ENCODE measurements around the gene PRPSAP2. TPM values are rescaled to one million over a fixed set of nuclear protein-coding genes. Genes with fewer than 3 reads are reported as not detected.

Gene PRPSAP2
- total RNA-seq, 1 donor from 2014 or later = 40.7 TPM

DNA sequence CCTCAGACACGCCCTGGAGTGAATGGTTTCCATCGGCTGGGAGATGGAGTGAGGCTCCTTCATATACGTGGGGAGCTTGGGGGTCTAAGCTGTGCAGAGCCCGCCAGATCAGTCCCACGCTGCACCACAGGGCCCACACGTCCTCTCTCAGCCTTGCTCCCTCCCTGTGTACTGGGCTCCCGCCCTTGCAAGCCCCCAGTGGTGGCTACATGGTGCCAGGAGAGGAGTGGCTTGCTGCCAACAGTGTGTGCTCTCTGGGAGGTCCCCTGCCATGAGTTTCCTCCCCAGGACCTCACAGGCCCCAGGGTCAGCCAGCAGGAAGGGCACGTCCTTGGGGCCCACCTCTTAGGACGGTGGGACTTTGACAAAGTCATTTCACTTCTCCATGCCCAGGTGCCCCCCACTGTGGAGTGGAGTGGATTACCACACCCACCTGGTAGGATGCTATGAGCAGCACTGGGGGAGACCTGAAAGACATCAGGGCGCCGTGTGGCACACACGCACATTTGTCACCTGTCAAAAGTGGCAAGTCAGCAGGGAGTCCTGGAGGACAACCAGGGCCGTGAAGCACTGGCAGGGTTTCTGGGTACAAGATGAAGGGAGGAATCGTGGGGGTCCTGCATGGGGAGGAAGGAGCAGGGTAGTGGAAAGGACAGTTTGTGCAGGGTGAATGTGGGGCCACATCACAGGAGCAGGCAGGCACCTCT is 107.8 kb downstream of the PRPSAP2 start:
- Histone ChIP-seq H3K9ac (ENCODE audit: low read depth in 1 of 3, low read length in 3 of 3) (no peak overlapping the region), H3K4me3 (ENCODE audit: low read length in 3 of 3) (no peak overlapping the region), H3K9me3 (ENCODE audit: control insufficient read depth in 3 of 3, low read length in 3 of 3) (no peaks in the 10 kb centered on the region)

DNA sequence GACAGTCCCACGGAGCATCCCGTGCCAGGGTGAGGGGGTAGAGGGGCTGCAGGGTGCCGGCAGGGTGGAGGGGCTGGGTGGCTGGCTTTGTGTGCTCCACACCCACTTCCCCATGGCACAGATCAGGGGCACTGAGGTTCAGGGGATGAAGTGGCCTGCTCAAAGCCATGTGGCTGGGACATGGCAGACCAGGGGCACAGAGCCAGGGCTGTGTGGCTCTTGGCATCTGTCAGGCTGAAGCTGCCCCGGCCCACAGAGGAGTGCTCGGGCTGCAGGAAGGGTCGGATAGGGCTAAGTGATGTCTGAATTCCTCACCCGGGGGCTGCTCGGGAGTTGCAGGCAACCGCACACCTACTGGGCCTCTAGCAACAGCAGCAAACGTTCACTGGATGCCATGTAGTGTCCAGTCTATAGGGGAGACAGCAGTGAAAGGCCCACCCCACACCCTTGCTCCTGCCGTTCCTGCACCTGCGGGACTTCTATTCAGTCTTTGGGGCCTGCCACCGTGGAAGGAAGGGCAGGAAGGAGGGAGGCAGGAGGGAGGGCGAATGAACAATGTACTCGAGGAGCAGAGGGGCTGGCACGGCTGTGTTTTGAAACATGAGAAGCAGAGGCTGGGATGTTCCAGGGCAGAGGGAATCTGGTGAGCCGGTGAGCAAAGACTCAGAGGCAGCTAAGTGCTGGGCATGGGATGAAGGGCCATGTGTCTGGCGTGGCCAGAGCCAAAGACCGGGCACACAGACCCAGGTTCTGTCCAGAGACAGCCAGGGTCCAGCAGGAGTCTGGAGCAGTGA is 109.1 kb downstream of the PRPSAP2 start:
- Histone ChIP-seq H3K4me3 (ENCODE audit: low read length in 3 of 3) (peak overlapping the region in 1 of 3 donors; percentile 13), H3K27me3 (ENCODE audit: control insufficient read depth in 3 of 3, insufficient read depth in 3 of 3, low read length in 3 of 3) (no peaks in the 10 kb centered on the region), H3K9me3 (ENCODE audit: control insufficient read depth in 3 of 3, low read length in 3 of 3) (no peaks in the 10 kb centered on the region), H3K27ac (ENCODE audit: low read depth, low read length) (no peak overlapping the region), H3K9ac (ENCODE audit: low read depth in 1 of 3, low read length in 3 of 3) (peak overlapping the region in 1 of 3 donors; percentile 60), H3K4me1 (ENCODE audit: control insufficient read depth in 3 of 3, insufficient read depth in 3 of 3, low read length in 3 of 3) (peaks cover 12 to 19% (median 17%) of the 10 kb centered on the region in 3 donors), H3K36me3 (ENCODE audit: control insufficient read depth in 3 of 3, insufficient read depth in 3 of 3, low read length in 3 of 3) (no peaks in the 10 kb centered on the region)

More for the DNA sequence above, 107.8 kb downstream of the PRPSAP2 start:
- Histone ChIP-seq H3K27ac (ENCODE audit: low read depth, low read length) (no peak overlapping the region), H3K4me1 (ENCODE audit: control insufficient read depth in 3 of 3, insufficient read depth in 3 of 3, low read length in 3 of 3) (peaks cover 12 to 24% (median 21%) of the 10 kb centered on the region in 3 donors), H3K36me3 (ENCODE audit: control insufficient read depth in 3 of 3, insufficient read depth in 3 of 3, low read length in 3 of 3) (no peaks in the 10 kb centered on the region), H3K27me3 (ENCODE audit: control insufficient read depth in 3 of 3, insufficient read depth in 3 of 3, low read length in 3 of 3) (no peaks in the 10 kb centered on the region)

DNA sequence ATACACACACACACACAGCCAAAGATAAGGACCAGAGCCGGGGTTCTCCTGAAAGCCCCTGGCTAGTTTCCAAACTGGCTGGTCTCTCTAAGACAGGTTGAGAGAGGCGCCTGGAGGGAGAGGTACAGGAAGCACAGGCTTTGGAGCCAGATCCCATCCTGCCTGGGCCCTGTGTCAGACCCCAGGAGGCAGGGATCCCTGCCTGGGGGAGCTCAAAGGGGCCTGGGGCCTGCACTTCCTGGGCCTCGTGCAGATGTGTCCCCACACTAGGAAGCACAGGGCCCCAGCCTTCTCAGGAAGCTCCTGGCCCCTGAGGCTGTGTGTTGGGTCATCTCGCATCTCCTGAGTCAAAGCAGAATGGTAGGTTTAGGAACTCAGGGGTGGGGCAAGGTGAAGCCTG is 110.0 kb downstream of the PRPSAP2 start:
- H3K9ac ChIP-seq (ENCODE audit: low read depth in 1 of 3, low read length in 3 of 3) = peak overlapping the region in 1 of 3 donors; percentile 60

DNA sequence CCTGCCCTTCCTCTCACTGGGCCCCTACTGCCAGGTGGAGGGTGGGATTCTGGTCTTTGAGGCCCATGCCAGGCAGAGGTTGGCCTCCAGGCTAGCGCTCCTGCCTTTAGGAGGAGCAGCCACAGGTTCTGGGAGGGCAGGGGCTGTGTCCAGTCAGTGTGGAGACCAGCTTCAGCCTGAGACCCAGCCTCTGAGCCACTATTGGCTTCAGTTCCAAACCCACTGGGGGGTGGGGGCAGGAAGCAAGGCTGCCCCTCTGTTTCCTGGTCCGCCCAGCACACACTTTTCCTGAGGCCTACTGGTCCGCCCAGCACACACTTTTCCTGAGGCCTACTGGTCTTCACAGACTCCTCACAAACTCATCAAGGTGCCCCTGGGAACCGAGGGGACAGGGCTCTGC is 110.4 kb downstream of the PRPSAP2 start:
- no peak overlapping the region for H3K27ac ChIP-seq (ENCODE audit: low read depth, low read length)
- no peaks in the 10 kb centered on the region for H3K9me3 ChIP-seq (ENCODE audit: control insufficient read depth in 3 of 3, low read length in 3 of 3)
- H3K4me1 ChIP-seq (ENCODE audit: control insufficient read depth in 3 of 3, insufficient read depth in 3 of 3, low read length in 3 of 3) = peaks cover 12 to 19% (median 17%) of the 10 kb centered on the region in 3 donors
- no peak overlapping the region for H3K4me3 ChIP-seq (ENCODE audit: low read length in 3 of 3)
- H3K27me3 ChIP-seq (ENCODE audit: control insufficient read depth in 3 of 3, insufficient read depth in 3 of 3, low read length in 3 of 3) = no peaks in the 10 kb centered on the region
- H3K36me3 ChIP-seq (ENCODE audit: control insufficient read depth in 3 of 3, insufficient read depth in 3 of 3, low read length in 3 of 3) = no peaks in the 10 kb centered on the region
- peak overlapping the region in 1 of 3 donors; percentile 60 for H3K9ac ChIP-seq (ENCODE audit: low read depth in 1 of 3, low read length in 3 of 3)

More for the DNA sequence above, 110.0 kb downstream of the PRPSAP2 start:
- H3K4me3 ChIP-seq (ENCODE audit: low read length in 3 of 3) = no peak overlapping the region
- no peak overlapping the region for H3K27ac ChIP-seq (ENCODE audit: low read depth, low read length)
- no peaks in the 10 kb centered on the region for H3K36me3 ChIP-seq (ENCODE audit: control insufficient read depth in 3 of 3, insufficient read depth in 3 of 3, low read length in 3 of 3)
- peaks cover 12 to 19% (median 17%) of the 10 kb centered on the region in 3 donors for H3K4me1 ChIP-seq (ENCODE audit: control insufficient read depth in 3 of 3, insufficient read depth in 3 of 3, low read length in 3 of 3)
- H3K27me3 ChIP-seq (ENCODE audit: control insufficient read depth in 3 of 3, insufficient read depth in 3 of 3, low read length in 3 of 3) = no peaks in the 10 kb centered on the region
- H3K9me3 ChIP-seq (ENCODE audit: control insufficient read depth in 3 of 3, low read length in 3 of 3) = no peaks in the 10 kb centered on the region

DNA sequence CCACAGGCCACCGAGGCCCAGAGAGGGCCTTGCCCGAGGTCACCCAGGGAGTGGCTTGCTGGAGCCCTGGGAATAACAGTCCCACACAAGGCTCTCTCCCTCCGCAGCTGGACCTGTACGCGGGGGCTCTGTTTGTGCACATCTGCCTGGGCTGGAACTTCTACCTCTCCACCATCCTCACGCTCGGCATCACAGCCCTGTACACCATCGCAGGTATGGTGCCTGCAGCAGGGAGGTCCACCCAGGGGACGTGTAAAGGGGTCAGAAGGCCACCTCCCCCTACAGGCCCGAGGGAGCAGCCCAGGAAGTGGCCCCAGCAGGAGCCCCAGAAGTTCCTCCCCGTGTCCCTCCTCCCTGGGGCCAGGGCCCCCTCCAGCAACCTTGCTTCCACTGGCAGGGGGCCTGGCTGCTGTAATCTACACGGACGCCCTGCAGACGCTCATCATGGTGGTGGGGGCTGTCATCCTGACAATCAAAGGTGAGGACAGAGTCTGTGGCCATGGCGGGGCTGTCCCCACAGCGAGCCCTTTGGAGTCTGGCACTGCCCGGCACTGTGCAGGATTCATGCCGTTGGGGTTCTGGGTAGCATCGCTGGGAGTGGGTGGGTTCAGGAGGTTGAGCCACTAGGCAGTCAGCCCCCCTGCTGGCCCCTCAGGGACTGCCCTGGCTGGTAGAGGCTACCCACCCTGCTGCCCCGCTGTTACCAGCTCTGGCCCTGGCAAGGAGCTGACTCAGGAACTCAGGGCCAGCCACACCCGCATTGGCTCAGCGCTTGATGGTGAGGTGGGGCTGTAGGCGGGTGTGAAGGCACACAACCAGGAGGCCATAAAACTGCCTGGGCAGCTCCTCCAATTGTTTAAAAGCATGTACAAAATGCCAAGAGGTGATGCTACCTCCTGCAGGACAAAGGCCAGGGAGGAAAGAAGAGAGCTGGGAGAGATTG is 111.3 kb downstream of the PRPSAP2 start:
- peak overlapping the region in 1 of 3 donors; percentile 40 for H3K9ac ChIP-seq (ENCODE audit: low read depth in 1 of 3, low read length in 3 of 3)
- H3K27me3 ChIP-seq (ENCODE audit: control insufficient read depth in 3 of 3, insufficient read depth in 3 of 3, low read length in 3 of 3) = no peaks in the 10 kb centered on the region
- H3K4me3 ChIP-seq (ENCODE audit: low read length in 3 of 3) = no peak overlapping the region
- no peaks in the 10 kb centered on the region for H3K36me3 ChIP-seq (ENCODE audit: control insufficient read depth in 3 of 3, insufficient read depth in 3 of 3, low read length in 3 of 3)
- no peak overlapping the region for H3K27ac ChIP-seq (ENCODE audit: low read depth, low read length)
- peaks cover 12 to 19% (median 17%) of the 10 kb centered on the region in 3 donors for H3K4me1 ChIP-seq (ENCODE audit: control insufficient read depth in 3 of 3, insufficient read depth in 3 of 3, low read length in 3 of 3)
- no peaks in the 10 kb centered on the region for H3K9me3 ChIP-seq (ENCODE audit: control insufficient read depth in 3 of 3, low read length in 3 of 3)

DNA sequence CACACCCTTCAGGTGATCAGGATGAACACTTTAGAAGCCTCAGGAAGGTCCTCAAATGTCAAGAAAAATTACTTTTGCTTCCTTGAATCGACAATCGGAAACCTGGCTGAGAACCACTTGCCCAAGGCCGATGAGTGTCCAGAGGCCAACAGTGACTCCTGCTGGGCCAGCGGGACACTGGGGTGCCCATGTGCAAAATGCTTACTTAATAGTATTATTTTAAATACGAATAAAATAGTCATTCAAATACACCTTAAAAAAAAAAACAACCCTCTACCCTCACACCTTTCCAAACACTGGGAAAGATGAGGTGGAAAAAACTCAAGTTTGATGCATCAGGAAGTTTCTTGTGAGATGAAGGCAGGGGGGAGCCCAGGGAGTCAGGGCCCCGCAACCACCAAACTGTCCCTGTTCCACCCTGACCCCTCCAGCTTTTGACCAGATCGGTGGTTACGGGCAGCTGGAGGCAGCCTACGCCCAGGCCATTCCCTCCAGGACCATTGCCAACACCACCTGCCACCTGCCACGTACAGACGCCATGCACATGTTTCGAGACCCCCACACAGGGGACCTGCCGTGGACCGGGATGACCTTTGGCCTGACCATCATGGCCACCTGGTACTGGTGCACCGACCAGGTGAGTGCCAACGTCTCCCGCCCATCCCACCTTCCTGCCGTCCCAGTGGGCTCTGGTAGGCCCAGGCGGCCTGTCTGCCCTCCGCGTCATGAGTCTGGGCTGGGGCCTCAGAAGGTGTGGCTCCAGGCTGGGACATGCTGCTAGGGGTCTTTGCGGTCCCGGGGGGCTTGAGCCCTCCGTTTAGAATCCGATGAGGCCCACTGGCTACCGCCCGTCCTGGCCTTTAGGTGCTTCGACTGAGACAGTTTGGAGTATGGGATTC is 112.9 kb downstream of the PRPSAP2 start:
- Histone ChIP-seq H3K27me3 (ENCODE audit: control insufficient read depth in 3 of 3, insufficient read depth in 3 of 3, low read length in 3 of 3) (no peaks in the 10 kb centered on the region), H3K4me1 (ENCODE audit: control insufficient read depth in 3 of 3, insufficient read depth in 3 of 3, low read length in 3 of 3) (peaks cover 12 to 19% (median 17%) of the 10 kb centered on the region in 3 donors), H3K36me3 (ENCODE audit: control insufficient read depth in 3 of 3, insufficient read depth in 3 of 3, low read length in 3 of 3) (no peaks in the 10 kb centered on the region), H3K9me3 (ENCODE audit: control insufficient read depth in 3 of 3, low read length in 3 of 3) (no peaks in the 10 kb centered on the region), H3K9ac (ENCODE audit: low read depth in 1 of 3, low read length in 3 of 3) (no peak overlapping the region), H3K4me3 (ENCODE audit: low read length in 3 of 3) (no peak overlapping the region), H3K27ac (ENCODE audit: low read depth, low read length) (no peak overlapping the region)

DNA sequence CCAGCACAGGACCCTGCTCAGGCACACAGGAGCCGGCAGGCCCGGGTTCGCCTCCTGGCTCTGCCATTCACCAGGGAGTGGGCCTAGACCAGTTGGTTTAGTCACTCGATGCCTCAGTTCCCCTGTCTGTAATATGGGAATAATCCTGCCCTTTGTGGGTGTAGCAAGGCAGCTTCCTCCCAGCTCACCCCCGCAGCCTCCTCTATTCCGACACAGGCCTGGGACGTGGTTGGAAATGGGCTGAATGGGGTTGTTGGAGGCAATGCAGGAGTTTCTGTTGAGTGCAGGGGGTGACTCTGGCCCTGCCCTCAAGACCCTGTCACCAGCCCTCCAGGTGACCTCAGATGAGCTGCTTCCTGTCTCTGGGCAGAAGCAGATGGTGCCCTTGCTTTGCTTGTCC is 113.9 kb downstream of the PRPSAP2 start:
- Histone ChIP-seq H3K9ac (ENCODE audit: low read depth in 1 of 3, low read length in 3 of 3) (no peak overlapping the region), H3K4me1 (ENCODE audit: control insufficient read depth in 3 of 3, insufficient read depth in 3 of 3, low read length in 3 of 3) (peaks cover 12 to 19% (median 15%) of the 10 kb centered on the region in 3 donors), H3K27me3 (ENCODE audit: control insufficient read depth in 3 of 3, insufficient read depth in 3 of 3, low read length in 3 of 3) (no peaks in the 10 kb centered on the region), H3K9me3 (ENCODE audit: control insufficient read depth in 3 of 3, low read length in 3 of 3) (no peaks in the 10 kb centered on the region), H3K4me3 (ENCODE audit: low read length in 3 of 3) (no peak overlapping the region), H3K27ac (ENCODE audit: low read depth, low read length) (no peak overlapping the region), H3K36me3 (ENCODE audit: control insufficient read depth in 3 of 3, insufficient read depth in 3 of 3, low read length in 3 of 3) (no peaks in the 10 kb centered on the region)

DNA sequence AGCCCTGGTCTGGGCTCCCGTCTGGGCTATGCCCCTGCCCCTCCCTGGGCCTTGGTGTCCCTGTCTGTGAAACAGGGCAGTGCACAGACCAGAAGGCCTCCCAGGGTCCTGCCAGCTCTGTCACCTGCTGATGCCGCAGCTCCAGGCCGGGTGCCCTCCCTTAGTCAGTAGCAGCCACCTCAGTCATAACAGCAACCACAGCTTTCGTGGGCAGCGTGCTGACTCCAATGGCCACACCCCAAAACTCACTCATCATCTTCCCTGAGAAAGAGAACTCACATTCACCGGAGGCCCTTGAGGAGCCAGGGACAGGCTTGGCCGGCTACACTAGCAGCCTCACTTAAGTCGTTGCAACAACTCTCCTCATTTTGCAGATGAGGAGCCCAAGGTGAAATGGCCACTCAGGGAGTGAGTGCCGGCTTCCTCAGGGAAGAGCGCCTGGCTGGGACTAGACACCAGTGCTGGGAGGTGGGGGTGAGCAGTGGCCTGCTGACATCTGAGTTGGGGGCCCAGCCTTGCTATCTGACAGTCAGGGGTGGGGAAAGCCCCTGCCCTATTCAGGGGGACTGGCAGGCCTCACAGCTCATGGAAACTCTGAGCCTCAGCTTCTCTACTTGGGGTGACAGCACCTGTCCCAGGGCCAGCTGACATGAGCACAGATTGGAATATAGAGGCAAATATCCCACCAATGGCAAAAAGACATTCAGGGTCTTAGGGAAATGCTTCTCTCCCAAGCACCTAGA is 116.6 kb downstream of the PRPSAP2 start:
- Histone ChIP-seq H3K36me3 (ENCODE audit: control insufficient read depth in 3 of 3, insufficient read depth in 3 of 3, low read length in 3 of 3) (no peaks in the 10 kb centered on the region), H3K9ac (ENCODE audit: low read depth in 1 of 3, low read length in 3 of 3) (no peak overlapping the region), H3K9me3 (ENCODE audit: control insufficient read depth in 3 of 3, low read length in 3 of 3) (no peaks in the 10 kb centered on the region), H3K4me1 (ENCODE audit: control insufficient read depth in 3 of 3, insufficient read depth in 3 of 3, low read length in 3 of 3) (no peaks in the 10 kb centered on the region), H3K27ac (ENCODE audit: low read depth, low read length) (no peak overlapping the region), H3K4me3 (ENCODE audit: low read length in 3 of 3) (no peak overlapping the region), H3K27me3 (ENCODE audit: control insufficient read depth in 3 of 3, insufficient read depth in 3 of 3, low read length in 3 of 3) (no peaks in the 10 kb centered on the region)
